ENCODE results near the gene MYO7A. TPM values are rescaled to one million over a fixed set of nuclear protein-coding genes. Genes with fewer than 3 reads are reported as not detected.

Gene MYO7A
- total RNA-seq, 1 donor = under 0.01 TPM

- Histone ChIP-seq H3K4me3 (ENCODE audit: insufficient read depth, low read length) (no peak overlapping the region), H2AFZ (ENCODE audit: low read length) (no peak overlapping the region), H4K20me1 (ENCODE audit: insufficient read depth, low read length) (no peaks in the 10 kb centered on the region), H3K9me3 (ENCODE audit: low read depth, low read length) (no peaks in the 10 kb centered on the region), H3K4me2 (ENCODE audit: insufficient read depth, low read length) (no peak overlapping the region), H3K27me3 (ENCODE audit: insufficient read depth, low read length) (no peaks in the 10 kb centered on the region), H3K36me3 (ENCODE audit: insufficient read depth, low read length) (peaks cover 5% of the 10 kb centered on the region), H3K27ac (ENCODE audit: low read depth, low read length) (no peak overlapping the region), H3K4me1 (ENCODE audit: insufficient read depth, low read length) (peaks cover 7% of the 10 kb centered on the region), H3K79me2 (ENCODE audit: insufficient read depth, low read length) (no peaks in the 10 kb centered on the region)
- TF ChIP-seq CTCF (IDR thresholded peaks at IDR 0.05; ENCODE audit: extremely low read depth, low read depth, low read length) = no peak
- DNase-seq (ENCODE audit: insufficient read length, low spot score, missing footprints) = no peak
These were observed 12.1 kb upstream of the MYO7A start for GRCh38 chr11:77115956-77116355.

- H3K4me3 ChIP-seq (ENCODE audit: insufficient read depth, low read length) = no peak overlapping the region
- no peak overlapping the region for H3K4me2 ChIP-seq (ENCODE audit: insufficient read depth, low read length)
- no peaks in the 10 kb centered on the region for H3K9me3 ChIP-seq (ENCODE audit: low read depth, low read length)
- no peak overlapping the region for H2AFZ ChIP-seq (ENCODE audit: low read length)
- no peaks in the 10 kb centered on the region for H3K27me3 ChIP-seq (ENCODE audit: insufficient read depth, low read length)
- H3K79me2 ChIP-seq (ENCODE audit: insufficient read depth, low read length) = no peaks in the 10 kb centered on the region
- no peaks in the 10 kb centered on the region for H4K20me1 ChIP-seq (ENCODE audit: insufficient read depth, low read length)
- no peak for DNase-seq (ENCODE audit: insufficient read length, low spot score, missing footprints)
- peaks cover 9% of the 10 kb centered on the region for H3K36me3 ChIP-seq (ENCODE audit: insufficient read depth, low read length)
- H3K27ac ChIP-seq (ENCODE audit: low read depth, low read length) = no peak overlapping the region
- TF ChIP-seq CTCF (IDR thresholded peaks at IDR 0.05; ENCODE audit: extremely low read depth, low read depth, low read length) = no peak
- no peaks in the 10 kb centered on the region for H3K4me1 ChIP-seq (ENCODE audit: insufficient read depth, low read length)
These were observed 10.6 kb upstream of the MYO7A start for GRCh38 chr11:77117492-77117891.

GRCh38 chr11:77118086-77118485 lies 10.0 kb upstream of the MYO7A start:
- no peak for TF ChIP-seq CTCF (IDR thresholded peaks at IDR 0.05; ENCODE audit: extremely low read depth, low read depth, low read length)
- no peaks in the 10 kb centered on the region for H3K4me1 ChIP-seq (ENCODE audit: insufficient read depth, low read length)

GRCh38 chr11:77118971-77119370 lies 9.1 kb upstream of the MYO7A start:
- Histone ChIP-seq H3K9me3 (ENCODE audit: low read depth, low read length) (no peaks in the 10 kb centered on the region), H3K36me3 (ENCODE audit: insufficient read depth, low read length) (peaks cover 13% of the 10 kb centered on the region), H4K20me1 (ENCODE audit: insufficient read depth, low read length) (no peaks in the 10 kb centered on the region), H3K4me2 (ENCODE audit: insufficient read depth, low read length) (no peak overlapping the region), H3K27me3 (ENCODE audit: insufficient read depth, low read length) (no peaks in the 10 kb centered on the region), H3K4me1 (ENCODE audit: insufficient read depth, low read length) (no peaks in the 10 kb centered on the region), H2AFZ (ENCODE audit: low read length) (no peak overlapping the region), H3K4me3 (ENCODE audit: insufficient read depth, low read length) (no peak overlapping the region), H3K27ac (ENCODE audit: low read depth, low read length) (no peak overlapping the region), H3K79me2 (ENCODE audit: insufficient read depth, low read length) (no peaks in the 10 kb centered on the region)
- no peak for DNase-seq (ENCODE audit: insufficient read length, low spot score, missing footprints)
- no peak for TF ChIP-seq CTCF (IDR thresholded peaks at IDR 0.05; ENCODE audit: extremely low read depth, low read depth, low read length)

More at GRCh38 chr11:77118086-77118485, 10.0 kb upstream of the MYO7A start:
- Histone ChIP-seq H3K4me3 (ENCODE audit: insufficient read depth, low read length) (no peak overlapping the region), H4K20me1 (ENCODE audit: insufficient read depth, low read length) (no peaks in the 10 kb centered on the region), H3K79me2 (ENCODE audit: insufficient read depth, low read length) (no peaks in the 10 kb centered on the region), H3K27me3 (ENCODE audit: insufficient read depth, low read length) (no peaks in the 10 kb centered on the region), H3K27ac (ENCODE audit: low read depth, low read length) (no peak overlapping the region), H3K4me2 (ENCODE audit: insufficient read depth, low read length) (no peak overlapping the region), H3K9me3 (ENCODE audit: low read depth, low read length) (no peaks in the 10 kb centered on the region), H2AFZ (ENCODE audit: low read length) (no peak overlapping the region), H3K36me3 (ENCODE audit: insufficient read depth, low read length) (peaks cover 13% of the 10 kb centered on the region)
- no peak for DNase-seq (ENCODE audit: insufficient read length, low spot score, missing footprints)
